Natural killer cell (primary cell): ENCODE results near the gene IL17REL. TPM values are rescaled to one million over a fixed set of nuclear protein-coding genes. Genes with fewer than 3 reads are reported as not detected.

Experiments used
- ATAC-seq, 3 donors: fragments of 150-1000 bp in 2 of 3; fragments of 200-7000 bp in 1 of 3; cut with Tn5 transposase; 1 replicate in 1 of 3; 2 replicates in 2 of 3; pipeline ENCODE4 v1.10.0; 2021; ENCODE audit warnings: mild to moderate bottlenecking in 2 of 3, moderate library complexity in 2 of 3
- DNase-seq, 2 donors: peaks; one replicate each; pipeline versions ENCODE4 v3.0.0 to v3.0.0-alpha.2; 2013 to 2021; ENCODE audit warnings: mixed read lengths in 1 of 2
- H3K27ac ChIP-seq: one replicate; pipeline ENCODE4 v1.5.1; 2013; ENCODE audit warnings: mild to moderate bottlenecking, low read length
- H3K27me3 ChIP-seq: one replicate; pipeline ENCODE4 v1.6.1; 2013; ENCODE audit warnings: low read length; ENCODE audit not compliant: control insufficient read depth, insufficient read depth
- H3K36me3 ChIP-seq: one replicate; pipeline ENCODE4 v1.6.1; 2013; ENCODE audit warnings: low read length; ENCODE audit not compliant: control insufficient read depth, insufficient read depth
- H3K4me1 ChIP-seq: one replicate; pipeline ENCODE4 v1.6.1; 2013; ENCODE audit warnings: low read length; ENCODE audit not compliant: control insufficient read depth, insufficient read depth
- H3K4me3 ChIP-seq: one replicate; pipeline ENCODE4 v1.5.1; 2013; ENCODE audit warnings: low read length
- H3K9me3 ChIP-seq: one replicate; pipeline ENCODE4 v1.6.1; 2013; ENCODE audit warnings: low read length; ENCODE audit not compliant: control insufficient read depth, insufficient read depth
- H3K27ac Mint-ChIP-seq, 2 donors: one replicate each; pipeline ENCODE4 v1.8.0; 2022; ENCODE audit warnings: mild to moderate bottlenecking in 2 of 2, mixed read lengths in 2 of 2, moderate library complexity in 1 of 2
- H3K27me3 Mint-ChIP-seq, 2 donors: one replicate each; pipeline ENCODE4 v1.8.0; 2022; ENCODE audit warnings: low read depth in 2 of 2, mixed read lengths in 2 of 2
- H3K36me3 Mint-ChIP-seq: one replicate; pipeline ENCODE4 v1.8.0; 2022; ENCODE audit warnings: mixed read lengths
- H3K4me1 Mint-ChIP-seq, 2 donors: one replicate each; pipeline ENCODE4 v1.8.0; 2022; ENCODE audit warnings: mixed read lengths in 2 of 2
- H3K4me3 Mint-ChIP-seq: one replicate; pipeline ENCODE4 v1.8.0; 2022; ENCODE audit warnings: mild to moderate bottlenecking, moderate library complexity, mixed read lengths
- H3K9me3 Mint-ChIP-seq, 2 donors: one replicate each; pipeline ENCODE4 v1.8.0; 2022; ENCODE audit warnings: mixed read lengths in 2 of 2
- CTCF ChIP-seq: fragments of 200-600 bp; IDR thresholded peaks from one replicate; pipeline ENCODE4 v1.8.0; 2022; ENCODE audit warnings: antibody characterized with exemption
- WGBS: methylation state at CpG from one replicate; pipeline ENCODE4 v1.1.7; 2013; ENCODE audit warnings: missing lambda C conversion rate; ENCODE audit not compliant: insufficient coverage; 5-methylcytosine and 5-hydroxymethylcytosine counted together
- intact Hi-C: fragments of 100-400 bp; cut with micrococcal nuclease; formaldehyde crosslinking; loops from one replicate; pipeline ENCODE4 v1.14.2; 2022
- total RNA-seq, 4 donors: library from RNA; stranded (reverse); fragments of 120-200 nt in 1 of 4; gene quantifications; one replicate each; pipeline versions ENCODE4 v1.2.3 to v1.2.4, GENCODE V29; 2013 to 2022

IL17REL gene
- total RNA-seq, 3 donors from 2014 or later (not counting 1 experiment from before 2014, with no cell fraction given), result not detected

DNA sequence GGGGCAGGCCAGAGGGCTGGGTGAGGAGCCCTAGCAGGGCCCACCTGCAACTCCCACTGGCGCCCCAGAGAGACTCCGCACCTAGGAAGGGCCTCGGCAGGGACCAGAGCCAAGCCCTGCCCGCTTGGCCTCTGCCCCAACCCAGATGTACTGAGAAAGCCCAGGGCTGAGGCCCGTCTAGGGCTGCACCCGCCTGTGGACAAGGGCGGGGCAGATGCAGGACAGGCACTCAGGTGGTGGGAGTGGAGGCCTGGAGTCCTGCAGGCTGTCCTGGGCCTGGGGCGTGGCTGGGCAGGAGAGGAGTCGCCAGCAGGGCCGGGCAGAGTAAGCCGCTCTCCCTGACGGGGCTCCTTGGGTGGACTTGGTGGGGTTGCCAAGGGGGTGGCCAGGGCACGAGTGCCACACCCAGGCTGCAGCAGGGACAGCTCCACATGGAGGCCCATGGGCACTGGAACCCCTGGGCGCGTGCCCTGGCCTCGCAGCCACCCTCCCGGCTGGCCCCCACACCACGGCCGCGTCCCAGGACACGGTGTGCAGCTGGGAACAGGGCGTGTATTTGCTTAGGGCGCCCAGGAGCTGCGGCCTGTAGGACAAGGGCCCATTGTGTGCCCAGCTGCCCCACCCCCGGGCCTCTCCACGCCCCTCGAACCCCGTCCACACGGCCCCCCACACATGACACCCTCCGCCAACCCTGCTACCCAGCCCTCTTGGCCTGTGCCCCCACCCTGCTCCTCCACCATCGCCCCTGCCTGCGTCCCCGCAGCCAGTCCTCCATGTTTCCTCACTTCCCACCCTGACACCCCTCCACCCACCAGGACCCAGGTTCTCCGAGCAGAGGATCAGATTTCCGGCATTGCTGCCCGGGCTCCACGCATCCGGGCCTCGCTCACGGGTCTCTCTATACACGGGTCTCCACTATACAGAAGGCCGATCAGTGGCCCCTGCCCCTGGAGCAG is 63.3 kb downstream of the IL17REL start:
- H3K9me3 ChIP-seq, result peaks cover 4% of the 10 kb centered on the region
- intact Hi-C loops, result no loop called here
- DNase-seq, result no peak
- no peaks in the 10 kb centered on the region for H3K27me3 ChIP-seq
- 94% methylated on average over 42 of the region's 42 CpGs for WGBS
- H3K27me3 Mint-ChIP-seq, result no peaks in the 10 kb centered on the region
- peaks cover 0 to 12% of the 10 kb centered on the region in 2 donors for H3K4me1 Mint-ChIP-seq
- H3K36me3 Mint-ChIP-seq, result no peaks in the 10 kb centered on the region
- H3K4me1 ChIP-seq, result peaks cover 30% of the 10 kb centered on the region
- no peak overlapping the region for H3K27ac ChIP-seq
- H3K9me3 Mint-ChIP-seq, result no peaks in the 10 kb centered on the region
- H3K4me3 ChIP-seq, result no peak overlapping the region
- no peak for TF ChIP-seq CTCF
- H3K36me3 ChIP-seq, result no peaks in the 10 kb centered on the region
- no peak overlapping the region for H3K4me3 Mint-ChIP-seq
- ATAC-seq, result no peak
- no peak overlapping the region for H3K27ac Mint-ChIP-seq

GRCh38 chr22:49948116-49948957 is 64.2 kb downstream of the IL17REL start:
- H3K4me3 ChIP-seq, result no peak overlapping the region
- no peak for TF ChIP-seq CTCF
- DNase-seq (no peak), ATAC-seq (no peak)
- H3K9me3 ChIP-seq, result peaks cover 4% of the 10 kb centered on the region
- intact Hi-C loops, result no loop called here
- Mint-ChIP-seq H3K27me3 (no peaks in the 10 kb centered on the region), H3K36me3 (no peaks in the 10 kb centered on the region), H3K4me1 (peaks cover 0 to 12% of the 10 kb centered on the region in 2 donors), H3K27ac (no peak overlapping the region), H3K4me3 (no peak overlapping the region), H3K9me3 (no peaks in the 10 kb centered on the region)
- H3K27me3 ChIP-seq, result no peaks in the 10 kb centered on the region
- peaks cover 24% of the 10 kb centered on the region for H3K4me1 ChIP-seq
- no peaks in the 10 kb centered on the region for H3K36me3 ChIP-seq
- WGBS, result 88% methylated on average over 23 of the region's 23 CpGs
- no peak overlapping the region for H3K27ac ChIP-seq

DNA sequence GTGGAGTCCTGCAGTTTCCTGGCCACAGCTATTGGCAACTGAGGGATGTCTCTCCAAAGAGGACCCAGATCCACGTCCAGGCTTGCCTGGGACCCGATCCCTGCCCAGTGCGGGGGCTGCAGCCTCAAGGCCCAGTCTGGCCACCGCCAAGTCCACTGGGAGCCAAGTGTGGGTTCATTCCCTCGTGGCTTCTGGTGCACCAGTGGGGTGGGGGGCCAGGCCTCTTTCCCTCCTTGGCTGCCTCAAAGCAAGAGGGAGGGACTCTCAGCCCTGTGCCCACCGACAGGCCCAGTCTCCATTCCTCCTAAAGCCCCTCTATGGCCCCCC is 65.3 kb downstream of the IL17REL start:
- H3K4me3 ChIP-seq, result no peak overlapping the region
- WGBS, result 96% methylated on average over 5 of the region's 6 CpGs
- peaks cover 4% of the 10 kb centered on the region for H3K9me3 ChIP-seq
- DNase-seq (no peak), ATAC-seq (no peak)
- no peak overlapping the region for H3K27ac Mint-ChIP-seq
- intact Hi-C loops, result no loop called here
- no peak for TF ChIP-seq CTCF
- H3K9me3 Mint-ChIP-seq, result no peaks in the 10 kb centered on the region
- H3K27me3 ChIP-seq, result no peaks in the 10 kb centered on the region
- no peak overlapping the region for H3K4me3 Mint-ChIP-seq
- peaks cover 24% of the 10 kb centered on the region for H3K4me1 ChIP-seq
- H3K36me3 ChIP-seq, result no peaks in the 10 kb centered on the region
- no peaks in the 10 kb centered on the region for H3K27me3 Mint-ChIP-seq
- no peaks in the 10 kb centered on the region for H3K36me3 Mint-ChIP-seq
- no peak overlapping the region for H3K27ac ChIP-seq
- peaks cover 0 to 12% of the 10 kb centered on the region in 2 donors for H3K4me1 Mint-ChIP-seq
